GM19372 (cell line): ENCODE data around the gene SCUBE3.

Experiments used
- ATAC-seq: cut with Tn5 transposase; IDR thresholded peaks from one replicate; pipeline ENCODE4 v1.9.1; 2021; ENCODE audit warnings: mild to moderate bottlenecking, low read depth, moderate library complexity; ENCODE audit not compliant: unreplicated experiment

SCUBE3 gene

DNA sequence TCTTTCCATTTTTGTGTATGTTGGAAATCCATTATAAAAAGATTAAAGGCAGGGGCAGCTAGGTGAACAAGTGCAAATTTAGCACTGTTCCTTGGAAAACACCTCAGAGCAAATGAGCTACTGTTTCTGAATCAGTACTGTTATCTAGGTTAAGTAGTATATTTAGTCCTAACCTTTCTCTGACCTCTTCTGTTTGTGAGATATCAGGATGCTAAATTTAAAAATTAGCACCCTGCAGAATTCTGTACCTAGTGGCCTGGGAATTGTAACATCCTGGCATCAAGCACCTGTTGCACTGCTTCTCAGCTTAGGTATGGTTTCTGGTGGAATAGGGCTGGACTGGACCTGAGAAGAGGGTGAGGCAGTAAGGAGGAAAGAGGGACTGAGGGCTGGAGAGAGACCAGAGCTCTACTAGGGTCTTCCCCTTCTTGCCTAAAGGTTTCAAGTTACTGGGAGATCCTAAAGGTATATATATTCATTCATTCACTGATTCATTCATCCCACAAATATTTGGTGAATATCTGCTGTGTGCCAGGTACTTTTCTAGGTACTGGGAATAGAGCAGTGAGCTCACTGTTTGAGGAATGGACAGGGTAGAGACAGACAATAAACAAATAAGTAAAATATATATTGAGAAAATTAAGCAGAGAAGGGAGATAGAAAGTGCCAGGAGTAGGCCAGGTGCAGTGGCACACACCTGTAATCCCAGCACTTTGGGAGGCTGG, 51.0 kb downstream of the SCUBE3 start:
- no peak for ATAC-seq

- no peak for ATAC-seq
These were observed 51.8 kb downstream of the SCUBE3 start for GRCh38 chr6:35265523-35265922.

DNA sequence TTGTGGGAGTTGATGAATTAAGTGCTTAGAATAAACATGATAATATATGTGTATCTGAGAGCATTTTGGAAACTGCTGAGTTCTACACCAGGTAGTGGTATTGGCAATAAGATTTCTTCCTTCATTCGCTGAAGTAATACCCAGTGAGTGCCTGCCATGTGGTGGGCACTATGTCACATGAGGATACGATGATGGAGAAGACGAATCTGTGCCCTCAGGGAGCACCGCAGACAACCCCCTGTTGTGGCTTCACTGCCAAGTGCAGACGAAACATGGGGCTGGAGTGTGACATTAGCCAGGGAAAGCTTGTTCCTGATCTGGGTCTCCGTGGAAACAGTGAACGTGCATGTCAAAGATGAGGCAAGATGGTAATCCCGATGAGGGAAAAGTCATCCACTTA, 53.7 kb downstream of the SCUBE3 start:
- ATAC-seq = no peak

- ATAC-seq = no peak
These were observed 54.1 kb downstream of the SCUBE3 start for GRCh38 chr6:35267897-35268296.

DNA sequence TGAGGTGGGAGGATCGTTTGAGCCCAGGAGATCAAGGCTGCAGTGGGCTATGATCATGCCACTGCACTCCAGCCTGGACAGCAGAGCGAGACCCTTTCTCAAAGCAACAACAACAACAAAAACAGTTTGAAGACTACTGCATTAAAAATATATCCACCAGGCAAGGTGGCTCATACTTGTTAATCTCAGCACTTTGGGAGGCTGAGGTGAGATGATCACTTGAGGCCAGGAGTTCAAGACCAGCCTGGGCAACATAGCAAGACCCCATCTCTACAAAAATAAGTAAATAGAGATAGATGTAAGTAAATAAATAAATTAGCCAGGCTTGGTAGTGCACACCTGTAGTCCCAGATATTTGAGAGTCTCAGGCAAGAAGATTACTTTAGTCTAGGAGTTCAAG, 58.2 kb downstream of the SCUBE3 start:
- no peak for ATAC-seq

DNA sequence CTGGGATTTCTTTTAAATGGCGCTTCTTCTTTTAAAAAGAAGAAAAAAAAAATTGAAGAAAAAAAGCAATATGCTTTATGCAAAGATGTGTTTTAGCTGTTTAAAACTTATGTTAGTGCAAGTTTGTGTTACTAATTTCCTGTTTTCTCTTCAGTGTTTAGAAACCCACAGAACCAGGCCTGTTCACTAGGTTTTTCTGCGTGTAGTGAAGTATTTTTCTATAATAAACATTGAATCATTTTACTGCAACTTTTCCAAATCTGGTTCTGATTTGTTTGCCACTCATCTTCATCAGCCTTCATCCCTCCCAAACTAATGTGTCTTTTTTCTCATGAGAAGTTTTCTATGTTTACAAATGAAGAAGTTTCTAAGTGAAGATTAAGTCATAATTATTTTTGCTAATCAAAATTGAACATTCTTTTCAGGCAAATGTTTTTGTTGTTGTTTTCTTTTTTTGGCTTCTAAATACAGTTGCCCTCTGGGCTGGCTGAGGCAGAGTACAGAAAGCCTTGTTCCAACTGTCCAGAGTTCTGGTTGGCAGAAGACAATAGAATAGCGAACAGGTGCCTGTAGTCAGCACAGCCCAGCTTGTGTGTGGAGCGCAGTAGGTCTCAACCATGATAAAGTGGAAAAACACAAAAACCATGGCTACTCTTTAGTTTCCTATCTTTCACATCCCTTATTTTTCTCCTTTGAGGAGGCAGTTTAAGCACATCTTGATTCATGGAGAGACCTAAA, 60.2 kb downstream of the SCUBE3 start:
- no peak for ATAC-seq

GRCh38 chr6:35275744-35276260, 62.0 kb downstream of the SCUBE3 start:
- ATAC-seq = no peak

DNA sequence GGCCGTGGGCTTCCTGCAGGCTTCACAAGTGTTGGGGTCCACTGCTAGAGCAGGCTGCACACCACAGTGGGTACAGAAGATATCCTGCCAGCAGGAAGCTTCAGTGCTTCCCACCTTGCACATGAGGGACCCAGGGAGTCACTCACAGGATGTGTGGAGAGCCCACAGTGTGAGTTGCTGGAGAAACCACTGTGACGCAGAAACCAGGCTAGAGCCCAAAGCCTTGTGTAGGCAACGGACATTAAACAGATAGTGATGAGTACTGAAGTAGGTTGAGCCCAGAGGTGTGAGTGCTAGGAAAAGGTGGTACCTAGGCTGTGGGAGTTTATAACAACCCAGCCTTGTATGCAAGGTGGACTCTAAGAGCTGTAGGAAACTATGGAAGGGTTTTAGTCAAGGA, 65.0 kb downstream of the SCUBE3 start:
- no peak for ATAC-seq

DNA sequence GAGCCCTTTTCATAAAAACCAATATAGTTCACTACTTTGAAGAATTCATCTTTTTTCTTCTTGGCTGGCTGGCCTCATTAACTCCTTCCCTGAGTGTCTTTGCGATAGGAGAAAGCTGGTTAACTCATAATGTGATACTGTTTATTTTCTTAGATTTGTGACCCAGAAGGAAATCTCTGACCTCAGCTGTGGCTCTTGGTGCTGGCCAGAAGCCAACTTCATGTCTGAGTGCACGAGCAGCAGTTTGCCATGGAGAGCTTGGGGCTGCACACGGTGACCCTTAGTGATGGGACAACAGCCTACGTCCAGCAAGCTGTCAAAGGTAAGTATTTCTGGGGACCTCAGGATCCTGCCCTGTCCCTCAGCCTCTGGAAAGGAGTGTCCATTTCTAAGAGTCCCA, 67.1 kb downstream of the SCUBE3 start:
- no peak for ATAC-seq

DNA sequence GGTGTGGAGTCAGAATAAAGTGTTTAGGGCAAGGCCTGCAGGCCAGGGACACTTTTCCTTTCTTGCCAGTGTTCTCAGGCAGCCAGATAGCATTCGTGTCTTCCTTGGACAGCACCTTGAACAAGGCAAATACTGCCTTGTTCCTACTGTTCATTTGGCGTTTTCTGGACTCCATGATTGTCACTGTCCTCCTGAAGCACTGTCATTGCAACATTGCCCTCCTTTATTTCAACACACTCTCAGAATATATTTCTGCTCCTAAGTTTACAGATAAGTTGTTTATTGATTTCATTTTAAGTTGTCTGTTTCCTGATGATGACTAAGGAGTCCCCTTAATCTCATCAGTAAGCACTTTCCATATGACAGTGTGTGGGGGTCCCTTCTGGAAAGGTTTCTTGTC, 68.7 kb downstream of the SCUBE3 start:
- no peak for ATAC-seq

DNA sequence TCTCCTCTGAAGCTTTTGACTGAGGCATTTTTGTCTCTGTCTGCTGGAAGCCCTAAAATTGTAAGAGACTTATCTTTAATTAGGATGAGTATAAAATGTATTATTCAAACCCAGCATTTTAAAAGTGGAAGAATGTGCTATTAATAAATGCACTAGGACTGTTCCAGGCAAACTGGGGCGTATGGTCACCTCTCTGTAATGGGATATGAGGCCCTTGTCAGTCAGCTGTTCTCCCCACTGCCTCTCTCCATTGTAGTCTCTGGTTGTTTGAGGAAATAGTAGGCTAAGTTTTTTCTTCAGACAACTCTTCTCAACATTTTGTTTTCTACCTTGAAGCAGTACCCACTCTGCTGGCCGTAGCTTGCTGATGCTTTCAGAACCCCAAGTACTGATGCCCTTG, 69.6 kb downstream of the SCUBE3 start:
- ATAC-seq = no peak

DNA sequence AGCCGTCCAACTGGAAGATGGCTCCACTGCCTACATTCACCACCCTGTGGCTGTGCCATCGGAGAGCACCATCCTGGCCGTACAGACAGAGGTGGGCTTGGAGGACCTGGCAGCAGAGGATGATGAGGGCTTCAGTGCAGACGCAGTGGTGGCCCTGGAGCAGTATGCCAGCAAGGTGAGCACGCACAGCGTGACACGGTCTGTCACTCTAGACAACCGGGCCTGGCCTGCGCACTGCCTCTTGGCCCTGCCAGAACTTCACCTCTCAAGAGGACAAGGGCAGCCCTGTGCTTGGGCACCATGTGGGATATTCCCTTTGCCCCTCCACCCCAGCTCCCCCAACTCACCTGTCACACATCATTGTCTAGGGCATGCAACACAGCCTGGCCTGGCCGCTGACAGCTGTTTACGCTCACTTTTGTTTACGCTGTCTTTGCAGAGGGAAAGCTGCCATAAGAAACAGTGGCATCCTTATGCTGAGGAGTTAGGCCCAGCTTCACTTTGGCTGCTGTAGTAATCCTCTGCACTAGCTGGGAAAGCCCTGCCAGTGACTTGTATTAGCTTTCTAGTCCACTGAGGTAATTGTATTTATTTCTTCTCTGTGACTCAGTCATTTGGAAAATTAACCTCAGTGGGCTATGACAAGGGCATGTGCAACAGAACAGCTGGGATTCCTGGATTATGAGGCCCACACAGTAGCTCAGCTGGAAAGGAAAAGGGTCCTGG, 74.1 kb downstream of the SCUBE3 start:
- ATAC-seq = no peak

GRCh38 chr6:35288834-35289233, 75.1 kb downstream of the SCUBE3 start:
- no peak for ATAC-seq

GRCh38 chr6:35291491-35291890, 77.7 kb downstream of the SCUBE3 start:
- no peak for ATAC-seq

GRCh38 chr6:35292494-35292893, 78.7 kb downstream of the SCUBE3 start:
- no peak for ATAC-seq

DNA sequence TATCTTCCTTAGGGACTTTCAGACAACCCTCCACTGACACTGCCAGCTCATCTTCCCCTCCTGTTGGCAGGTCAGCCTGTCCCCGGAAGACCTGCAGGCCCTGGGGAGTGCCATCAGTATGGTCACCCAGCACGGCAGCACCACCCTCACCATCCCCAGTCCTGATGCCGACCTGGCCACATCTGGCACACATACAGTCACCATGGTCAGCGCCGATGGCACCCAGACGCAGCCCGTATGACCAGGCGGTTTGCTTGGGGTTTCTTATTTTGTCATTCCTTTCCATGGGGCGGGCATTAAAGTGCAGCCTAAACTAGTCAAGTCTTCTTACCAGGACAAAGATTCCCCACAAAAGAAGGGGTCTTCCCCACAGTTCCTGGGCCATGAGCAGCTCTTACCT, 79.9 kb downstream of the SCUBE3 start:
- ATAC-seq = no peak

DNA sequence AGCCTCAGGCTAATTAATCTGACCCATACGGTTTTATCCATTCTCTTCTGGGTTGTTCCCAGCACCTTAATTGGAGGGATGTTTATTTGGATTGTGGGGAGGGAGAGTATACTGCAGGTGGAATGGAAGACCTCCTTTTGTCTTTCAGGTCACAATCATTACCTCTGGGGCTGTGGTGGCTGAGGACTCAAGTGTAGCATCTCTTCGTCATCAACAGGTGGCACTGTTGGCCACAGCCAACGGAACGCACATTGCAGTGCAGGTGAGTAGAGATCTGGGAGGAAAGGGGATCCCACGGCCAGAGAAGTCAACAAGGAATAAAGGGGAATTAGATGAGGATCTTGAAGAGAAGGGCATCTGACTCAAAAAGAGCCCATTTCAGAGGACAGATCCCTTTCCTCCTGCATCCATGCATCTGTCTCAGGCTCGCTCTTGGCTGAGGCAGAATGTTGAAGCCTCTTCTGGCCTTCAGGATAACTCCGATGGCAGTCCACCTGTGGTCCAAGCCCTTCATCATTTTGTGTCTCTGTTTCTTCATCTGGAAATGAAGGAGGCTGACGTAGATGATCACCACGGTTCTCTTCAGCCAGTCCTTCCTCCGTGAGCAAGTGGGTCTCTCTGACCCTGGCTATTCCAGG, 80.7 kb downstream of the SCUBE3 start:
- no peak for ATAC-seq

GRCh38 chr6:35295036-35295435, 81.3 kb downstream of the SCUBE3 start:
- ATAC-seq = no peak

GRCh38 chr6:35295521-35296315, 82.0 kb downstream of the SCUBE3 start:
- ATAC-seq = no peak
